C1 segment of cervical spinal cord (tissue), 14 donors: Measurements from ENCODE around the gene POP7.

ENCODE experiments used
- DNase-seq, 14 donors: peaks; one replicate each; lab custom pipeline; 2025; lab: John Stamatoyannopoulos, UW

POP7 gene

DNA sequence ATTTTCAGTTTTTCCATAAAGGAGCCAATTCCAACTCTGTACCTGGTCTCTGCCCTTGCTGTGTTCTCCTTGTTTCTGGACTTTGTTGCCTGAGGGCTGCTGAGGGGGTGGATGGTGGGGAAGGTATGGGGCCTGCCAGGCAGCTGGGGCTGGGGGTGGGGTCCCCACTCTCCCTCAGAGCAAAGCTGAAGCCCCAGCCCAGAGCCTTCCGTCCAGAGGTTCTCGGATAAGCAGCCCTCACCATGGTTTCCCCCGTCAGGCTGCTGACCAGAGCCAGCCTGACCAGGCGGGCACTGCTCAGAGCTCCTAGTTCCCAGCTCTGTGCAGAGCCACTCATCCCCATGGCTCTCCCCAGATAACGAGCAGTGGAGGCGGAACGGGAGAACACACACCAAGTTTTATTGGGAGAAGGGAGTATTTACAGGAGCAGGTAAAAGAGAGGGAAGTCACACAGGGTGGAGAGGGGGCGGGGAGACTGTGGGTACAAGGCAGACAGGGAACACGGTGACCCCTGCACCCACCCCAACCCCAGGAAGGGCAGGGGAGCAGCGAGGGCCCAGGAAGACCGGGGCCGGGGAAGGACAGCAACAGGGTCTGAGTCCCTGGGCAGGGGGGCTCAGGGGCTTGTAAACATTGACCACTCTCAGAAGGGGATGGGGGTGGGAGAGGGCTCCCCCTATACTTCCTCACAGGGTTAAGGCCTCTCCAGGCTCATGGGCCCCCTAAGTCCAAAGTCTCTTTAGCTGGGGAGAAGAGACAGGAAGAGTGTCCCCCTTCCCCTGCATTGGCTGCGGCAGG, 26.6 kb upstream of the POP7 start:
- no peak for DNase-seq

DNA sequence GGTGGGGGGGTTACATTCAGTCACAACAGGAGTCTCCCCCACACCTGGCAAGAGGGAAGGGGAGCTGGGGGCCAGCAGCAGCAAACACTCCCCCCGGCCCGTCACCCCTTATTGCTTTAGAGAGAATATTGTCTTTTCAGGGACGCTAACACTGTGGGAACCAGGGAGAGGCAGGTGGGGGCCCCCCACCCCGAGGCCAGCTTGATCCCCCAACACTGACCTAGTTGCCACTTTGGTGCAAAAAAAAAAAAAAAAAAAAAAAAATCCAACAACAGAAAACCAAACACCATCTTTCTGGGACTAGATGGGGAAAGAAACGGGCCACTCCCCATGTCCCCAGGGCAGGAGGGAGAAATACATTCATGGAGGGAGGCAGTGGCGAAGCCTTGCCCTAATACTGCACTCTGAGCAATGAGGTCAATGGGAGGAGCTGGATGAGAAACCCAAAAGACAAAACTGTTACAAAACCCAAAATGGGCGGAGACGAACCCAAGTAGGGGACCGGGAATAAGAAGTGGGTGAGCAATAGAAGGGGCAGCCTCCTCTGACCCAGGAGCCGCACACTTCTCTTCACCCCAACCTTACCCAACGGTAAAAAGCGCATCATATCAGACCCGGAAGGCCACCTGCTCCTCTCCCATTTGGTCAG, 25.9 kb upstream of the POP7 start:
- DNase-seq: no peak

DNA sequence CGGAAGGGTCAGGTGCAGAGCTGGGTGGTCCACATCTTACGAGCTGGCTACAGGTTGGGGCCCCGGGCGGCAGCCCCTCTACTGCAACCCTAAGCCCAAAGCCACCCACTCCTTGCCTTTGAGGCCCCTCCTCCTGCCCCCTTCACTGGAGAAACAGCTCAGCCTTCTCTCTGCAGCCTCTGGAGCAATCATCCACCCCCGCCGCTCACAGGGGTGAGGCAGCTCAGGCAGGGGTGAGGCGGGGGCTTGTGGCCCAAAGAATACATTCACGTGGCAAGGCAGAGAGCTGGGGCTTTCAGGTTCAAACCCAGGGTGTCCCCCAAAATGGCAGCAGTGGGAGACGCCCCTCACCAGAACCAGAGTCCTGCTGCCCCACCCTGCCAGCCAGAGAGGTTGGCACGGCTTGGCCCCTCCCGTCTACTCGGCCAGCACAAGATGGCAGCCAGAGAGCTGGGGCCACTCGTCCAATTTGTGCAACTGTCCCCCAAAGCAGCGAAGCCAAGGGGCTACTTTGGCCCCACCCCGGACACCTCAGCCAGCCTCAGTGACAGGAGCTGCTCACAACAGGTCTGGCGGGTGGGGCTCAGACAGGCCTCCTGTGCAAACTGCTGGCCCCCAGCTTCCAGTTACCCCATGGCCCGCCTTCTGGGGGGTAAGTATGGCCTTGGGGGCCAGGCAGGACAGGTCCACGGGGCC, 25.2 kb upstream of the POP7 start:
- DNase-seq: no peak

DNA sequence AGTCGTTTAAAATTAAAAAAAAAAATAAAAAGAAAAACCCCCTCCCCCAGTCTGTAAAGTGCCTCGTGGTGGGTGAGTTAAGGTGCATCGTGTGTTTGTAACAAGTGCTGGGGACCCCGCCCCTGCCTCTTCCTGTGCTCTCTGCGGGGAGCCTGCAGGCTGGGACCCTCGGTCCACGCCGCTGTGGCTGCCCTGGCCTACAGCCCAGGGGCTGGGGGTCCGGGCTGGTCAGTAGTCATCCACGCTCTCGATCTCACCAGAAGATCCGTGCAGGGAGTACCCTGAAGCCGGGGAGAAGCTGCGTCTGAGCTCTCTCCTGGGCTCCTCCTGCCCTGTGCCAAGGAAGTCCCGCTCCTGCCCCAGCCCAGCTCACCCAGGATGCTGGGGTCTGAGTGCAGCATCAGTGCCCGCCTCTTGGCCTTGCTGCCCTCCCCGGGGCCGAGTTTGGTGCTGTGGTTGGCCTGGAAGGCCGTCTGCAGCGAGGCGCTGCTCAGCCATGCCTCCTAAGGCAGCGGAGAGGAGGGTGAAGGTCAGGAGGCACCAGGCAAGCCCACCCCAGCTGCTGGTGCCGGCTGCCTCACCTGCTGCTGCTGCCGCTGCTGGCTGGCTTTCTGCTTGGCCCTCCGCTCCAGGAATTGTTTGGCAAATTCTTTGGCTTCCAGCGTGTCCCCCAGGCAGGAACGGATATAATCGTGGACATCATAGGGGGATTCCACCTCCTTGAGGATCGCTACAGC, 24.3 kb upstream of the POP7 start:
- DNase-seq: no peak

DNA sequence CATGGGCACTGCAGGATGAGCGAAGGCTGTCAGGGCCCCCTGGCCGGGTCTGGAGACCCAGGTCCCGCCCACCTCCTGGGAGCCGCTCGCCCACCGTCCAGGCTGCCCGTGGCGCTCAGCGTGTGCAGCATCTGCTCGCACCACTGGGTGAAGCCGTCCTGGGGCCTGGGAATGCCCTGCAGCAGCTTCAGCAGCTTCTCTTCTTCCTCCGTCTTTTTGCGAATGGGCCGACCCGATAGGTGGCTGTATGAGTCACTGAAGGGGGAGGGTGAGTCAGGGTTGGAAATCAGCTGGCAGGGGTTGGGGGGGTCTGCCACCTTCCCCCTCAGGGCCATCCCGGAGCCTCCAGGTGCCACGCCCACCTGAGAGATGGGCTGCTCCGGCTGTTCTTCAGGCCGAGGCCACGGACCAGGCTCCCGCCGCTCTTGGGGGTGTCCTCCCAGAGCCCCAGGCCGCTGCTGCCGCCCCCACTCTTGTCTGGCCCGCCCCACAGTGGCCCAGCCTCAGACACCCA, 23.6 kb upstream of the POP7 start:
- no peak for DNase-seq

DNA sequence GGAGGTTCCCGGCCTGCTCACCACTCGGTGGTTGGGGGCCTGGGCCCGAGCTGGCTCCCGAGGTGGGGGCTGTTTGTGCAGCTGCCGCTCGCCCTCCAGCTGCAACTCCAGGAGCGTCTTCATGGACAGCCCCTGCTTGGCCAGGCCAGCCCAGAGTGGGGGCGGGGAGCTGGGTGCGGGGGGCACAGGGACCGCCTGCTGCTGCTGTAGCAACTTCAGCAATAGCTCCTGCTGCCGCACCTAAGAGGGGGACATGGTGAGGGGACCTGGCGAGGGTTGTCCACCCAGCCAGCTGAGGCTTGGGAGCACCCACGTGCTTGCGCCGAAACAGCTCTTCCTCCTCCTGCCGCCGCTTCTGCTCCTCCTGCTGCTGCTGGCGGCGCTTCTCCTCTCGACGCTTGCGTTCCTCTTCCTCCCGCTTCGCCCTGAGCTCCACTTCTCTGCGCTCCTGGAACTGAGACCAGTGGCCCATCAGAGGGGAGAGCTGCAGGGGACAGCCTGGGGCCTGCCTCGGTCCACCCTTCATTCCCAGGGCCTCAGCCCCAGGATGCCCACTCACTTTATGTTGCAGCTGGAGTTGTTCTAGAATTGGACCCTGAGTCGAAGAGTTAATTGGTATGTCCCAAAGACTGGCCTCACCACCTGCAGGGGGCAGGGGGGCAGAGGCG, 22.8 kb upstream of the POP7 start:
- DNase-seq: no peak

DNA sequence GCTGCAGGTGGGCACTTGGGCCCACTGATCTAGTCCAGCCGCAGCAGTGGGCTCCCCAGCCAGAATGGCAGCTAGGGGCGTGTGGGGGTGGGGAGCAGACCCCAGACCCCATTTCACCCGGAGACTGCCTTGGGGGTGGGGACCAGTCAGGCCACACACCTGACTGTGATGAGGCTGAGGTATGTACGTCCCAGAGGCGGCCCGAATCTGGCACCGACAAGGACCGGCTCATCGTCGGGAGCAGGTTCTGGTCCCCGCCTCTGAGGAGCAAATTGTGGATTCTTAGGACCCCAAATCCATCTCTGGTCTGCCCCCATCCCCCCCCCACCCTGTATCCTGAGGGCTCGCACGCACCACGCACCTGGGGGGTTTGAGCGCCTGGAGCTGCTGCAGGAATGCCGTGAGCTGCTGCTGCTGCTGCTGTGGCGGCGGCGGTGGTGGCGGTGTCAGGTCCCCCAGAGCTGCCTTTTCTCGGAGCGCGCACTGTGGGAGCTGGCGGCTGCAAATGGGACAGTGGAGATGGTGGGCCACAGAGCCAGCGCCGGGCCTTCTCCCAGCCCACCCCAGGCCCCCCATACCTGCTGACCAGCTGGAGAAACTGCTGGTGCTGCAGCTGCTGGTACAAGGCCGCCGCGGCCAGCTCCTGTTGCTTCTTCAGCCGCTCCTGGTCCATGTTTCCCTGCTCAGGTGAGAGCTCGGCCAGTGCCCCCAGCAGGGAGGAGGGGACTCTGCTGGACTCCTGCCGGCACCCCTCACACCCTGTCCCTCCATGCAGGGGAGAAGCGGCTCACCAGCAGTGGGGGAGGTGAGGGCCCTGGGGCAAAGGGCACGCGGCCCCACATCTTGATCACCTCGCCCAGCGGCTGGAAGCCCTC, 22.0 kb upstream of the POP7 start:
- DNase-seq: no peak

DNA sequence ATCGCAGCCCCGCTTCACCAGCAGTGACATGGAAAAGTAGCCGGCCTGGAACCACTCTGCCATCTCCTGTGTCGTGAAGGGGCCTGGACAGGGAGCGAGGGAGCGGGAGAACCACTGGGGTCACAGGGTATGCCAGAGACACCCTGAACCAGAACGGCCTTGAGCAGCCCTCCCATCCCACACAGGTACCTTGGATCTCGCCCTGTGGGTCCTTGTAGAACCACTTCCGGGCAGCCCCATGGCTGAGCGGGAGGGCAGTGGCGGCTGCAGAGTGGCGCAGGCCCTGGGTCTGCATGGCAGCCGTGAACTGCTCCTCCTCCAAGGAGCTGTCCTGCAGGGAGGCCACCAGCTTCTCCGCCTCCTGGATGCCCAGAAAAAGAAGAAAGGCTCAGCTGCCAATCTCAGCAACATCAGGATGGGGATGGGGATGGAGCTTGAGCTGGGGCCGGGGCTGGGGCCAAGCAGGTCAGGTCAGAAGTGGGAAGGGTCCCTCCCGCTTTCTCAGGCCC, 21.3 kb upstream of the POP7 start:
- DNase-seq: no peak

DNA sequence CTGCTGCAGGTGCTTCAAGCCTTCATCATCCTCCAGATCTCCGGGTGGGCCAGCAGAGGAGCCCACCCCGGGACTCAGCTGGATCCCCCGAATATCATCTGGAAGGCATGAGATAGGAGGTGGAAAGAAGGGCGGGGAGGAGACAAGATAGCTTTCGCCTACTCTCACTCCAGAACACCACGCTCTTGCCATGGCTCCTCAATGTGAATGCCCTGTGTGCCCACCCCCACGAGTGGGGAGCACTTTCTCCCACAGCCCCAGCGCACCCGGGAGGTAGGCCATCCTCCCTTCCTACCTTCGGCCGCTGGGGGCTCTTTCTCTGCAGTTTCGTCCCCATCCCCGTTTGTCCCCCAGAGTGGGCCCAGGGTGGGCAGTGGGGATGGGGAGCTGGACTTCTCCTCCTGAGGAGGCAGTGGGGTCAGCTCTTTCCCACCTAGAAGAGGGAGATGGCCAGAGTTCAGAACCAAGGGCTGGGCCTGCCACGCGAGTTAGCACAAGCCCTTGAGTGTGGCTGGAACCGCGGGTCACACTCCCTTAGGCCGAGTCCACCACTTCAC, 20.8 kb upstream of the POP7 start:
- no peak for DNase-seq

DNA sequence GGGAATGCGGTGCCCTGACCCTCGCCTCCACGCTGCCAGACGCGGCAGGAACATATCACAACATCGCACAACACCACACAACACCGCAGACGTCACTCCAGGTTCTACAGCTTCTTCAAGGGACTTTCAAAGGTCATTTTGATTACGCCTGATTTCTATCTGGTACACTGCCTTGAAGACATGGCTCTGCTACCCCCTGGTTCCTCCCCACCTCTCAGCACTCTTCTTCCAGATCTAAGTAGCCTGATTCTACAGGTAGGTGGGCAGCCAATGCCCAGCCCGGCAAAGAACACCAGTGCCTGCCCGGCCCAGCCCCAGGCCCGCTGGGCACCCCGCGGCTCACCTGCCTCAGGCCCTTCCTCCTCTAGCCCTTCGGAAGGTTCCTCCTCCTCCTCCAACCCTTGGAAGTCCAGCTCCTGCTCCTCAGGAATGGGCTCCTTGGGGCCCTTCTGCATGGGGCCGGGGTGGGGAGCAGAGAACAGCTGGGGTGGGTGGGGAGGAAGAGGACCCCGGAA, 20.2 kb upstream of the POP7 start:
- no peak for DNase-seq

DNA sequence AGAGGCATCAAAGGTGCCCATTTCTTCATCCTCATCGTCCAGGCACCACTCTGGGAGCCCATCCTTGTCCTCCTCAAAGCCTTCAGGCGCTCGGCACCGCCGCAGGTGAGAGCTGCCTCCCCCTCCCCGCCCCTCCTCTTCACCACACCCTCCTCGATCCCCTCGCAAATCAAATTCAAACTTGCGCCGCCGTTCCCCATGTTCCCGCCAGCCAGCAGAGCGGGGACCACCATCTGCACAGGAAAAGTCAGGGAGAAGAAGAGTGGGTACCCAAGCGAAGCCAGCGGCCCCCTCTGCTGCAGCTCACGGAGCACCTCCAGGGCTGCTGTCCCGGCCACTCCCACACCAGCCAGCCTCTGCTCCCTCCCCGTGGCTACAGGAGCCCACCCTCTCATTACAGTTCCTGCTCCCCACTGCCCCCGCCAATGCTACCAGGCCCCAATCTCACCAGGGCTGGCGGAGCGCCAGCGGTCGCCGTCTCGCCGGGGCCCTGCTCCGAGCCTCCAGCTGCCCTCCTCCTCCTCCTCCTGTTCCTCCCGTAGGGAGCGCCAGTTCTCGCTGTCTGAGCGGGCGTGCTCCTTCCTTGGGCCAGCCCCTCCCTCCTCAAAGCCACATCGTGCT, 19.6 kb upstream of the POP7 start:
- DNase-seq: no peak

DNA sequence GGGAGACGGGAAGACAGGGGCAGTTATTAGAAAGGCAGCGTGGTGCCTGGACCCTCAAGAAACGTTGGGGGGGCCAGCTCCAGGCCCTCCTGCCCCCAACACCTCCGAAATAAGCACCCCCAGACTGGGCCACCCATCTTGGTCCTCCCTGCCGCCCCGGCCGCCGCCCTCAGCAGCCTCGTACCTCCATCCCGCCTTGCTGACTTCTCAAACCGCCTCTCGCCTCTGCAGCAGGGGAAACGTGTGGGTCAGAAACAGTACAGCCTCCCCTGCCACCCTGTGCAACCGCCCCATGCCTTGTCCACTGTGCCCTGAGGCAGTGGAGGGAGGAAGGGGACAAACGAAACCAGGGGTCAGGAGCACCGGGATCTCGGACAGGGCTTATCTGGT, 19.1 kb upstream of the POP7 start:
- no peak for DNase-seq

DNA sequence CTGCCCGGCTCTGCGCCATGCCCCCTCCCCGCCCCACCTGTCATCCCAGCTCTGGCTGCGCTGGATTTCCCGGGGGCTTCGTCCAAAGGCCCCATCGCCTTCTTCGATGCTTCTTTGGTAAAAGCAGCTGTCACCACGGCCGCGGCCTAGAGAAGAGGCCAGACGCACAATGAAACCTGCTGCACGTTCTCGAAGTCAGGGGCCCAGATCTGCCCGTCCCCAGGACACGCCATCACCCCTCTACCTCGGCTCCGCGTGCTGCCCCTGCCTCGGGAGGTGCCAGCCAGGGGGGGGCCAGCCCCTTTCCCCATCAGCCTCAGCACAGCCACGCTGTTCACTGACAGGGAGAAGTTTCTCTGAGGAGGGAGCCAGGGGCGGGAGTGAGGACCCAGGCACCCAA, 18.7 kb upstream of the POP7 start:
- no peak for DNase-seq

DNA sequence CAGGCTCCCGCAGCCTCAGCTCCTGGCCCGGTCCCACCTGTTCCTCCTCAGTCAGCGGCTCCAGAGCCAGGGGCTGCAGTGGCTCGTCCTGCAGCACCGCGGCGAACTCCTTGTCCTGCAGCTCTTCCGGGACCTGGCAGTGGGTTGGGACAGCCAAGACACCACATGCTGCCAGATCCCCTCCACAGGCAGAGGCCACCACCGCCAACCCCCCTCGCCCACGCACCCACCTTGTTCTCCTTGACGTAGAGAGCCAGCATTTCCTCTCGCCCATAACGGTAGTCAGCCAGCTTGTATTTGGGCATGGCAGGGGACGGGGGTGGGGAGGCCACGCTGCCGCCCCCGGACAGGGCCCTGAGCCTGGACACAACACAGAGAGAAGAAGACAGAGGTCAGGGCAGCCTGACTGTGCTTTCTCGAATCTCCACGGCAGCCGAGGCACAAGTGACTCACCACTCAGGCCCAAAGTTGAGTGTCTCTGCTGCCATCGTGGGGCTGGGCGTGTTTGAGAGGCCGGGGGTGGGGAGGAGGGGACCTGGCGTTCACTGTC, 18.1 kb upstream of the POP7 start:
- DNase-seq: no peak

DNA sequence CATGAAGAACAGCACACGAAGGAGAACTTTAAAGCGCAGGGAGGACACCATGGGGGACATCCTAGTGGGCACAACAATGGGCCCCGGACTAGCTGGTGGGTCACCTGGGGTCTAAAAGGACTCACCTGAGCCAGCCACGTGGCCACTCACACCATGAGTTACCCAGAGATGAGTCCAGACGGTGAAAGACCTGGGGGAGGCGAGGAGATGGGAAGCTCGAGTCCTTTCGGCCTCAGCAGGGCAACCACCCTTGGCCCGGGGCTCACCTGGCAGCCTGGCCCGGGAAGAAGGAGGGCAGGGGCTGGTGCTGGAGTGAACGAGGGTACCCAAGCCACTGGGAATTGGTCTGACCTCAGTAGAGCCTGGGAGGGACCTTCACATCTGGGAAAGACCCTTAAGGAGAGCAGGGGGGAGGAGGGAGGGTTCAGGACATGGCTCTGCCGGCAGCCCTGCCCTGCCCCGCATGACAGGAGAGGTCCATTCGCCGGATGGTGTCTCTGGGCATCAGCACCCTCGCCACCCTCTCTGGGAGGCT, 17.5 kb upstream of the POP7 start:
- no peak for DNase-seq

DNA sequence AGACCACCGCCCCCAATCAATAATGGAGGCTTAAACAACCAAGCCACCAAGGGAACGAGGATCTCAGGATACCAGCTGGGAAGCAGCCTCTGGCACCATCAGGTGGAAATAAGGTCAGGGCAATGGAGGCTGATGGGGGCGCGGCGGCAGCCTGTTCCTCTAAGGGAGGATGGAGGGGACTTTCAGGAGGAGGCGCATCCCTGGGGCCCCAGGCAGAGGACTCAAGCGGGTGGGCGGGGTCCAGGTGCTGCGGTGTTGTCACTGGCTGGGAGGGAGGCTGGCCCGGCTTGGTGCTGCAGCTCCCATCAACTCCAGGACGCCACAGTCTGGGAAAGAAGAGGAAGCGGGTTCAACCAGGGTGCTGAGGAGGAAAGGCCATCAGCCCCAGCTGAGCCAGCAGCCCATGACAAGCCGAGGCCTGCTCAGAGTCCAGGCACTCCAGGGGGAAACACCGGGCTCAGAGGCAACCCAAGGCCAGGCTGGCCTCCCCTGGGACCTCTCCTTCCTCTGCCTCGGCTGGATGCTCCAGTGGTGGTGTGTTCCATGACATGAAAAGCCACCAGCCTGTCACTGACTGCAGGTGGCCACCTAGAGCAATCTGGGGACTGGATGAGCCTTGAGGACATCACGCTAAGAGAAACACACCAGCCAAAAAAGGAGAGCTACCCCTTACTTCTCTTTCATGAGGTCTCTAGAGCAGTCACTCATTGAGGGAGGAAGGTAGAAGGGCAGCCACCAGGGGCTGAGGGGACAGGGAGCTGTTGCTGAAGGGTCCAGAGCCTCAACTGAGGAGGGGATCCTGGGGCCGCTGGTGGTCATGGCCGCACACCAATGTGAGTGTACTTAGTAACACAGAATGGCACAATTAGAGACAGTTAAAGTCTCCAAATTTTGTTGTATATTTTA, 16.4 kb upstream of the POP7 start:
- no peak for DNase-seq
